Upper lobe of right lung (tissue), 1 donor: ENCODE results near the gene DPP6. TPM values are rescaled to one million over a fixed set of nuclear protein-coding genes. Genes with fewer than 3 reads are reported as not detected.

Source experiments
- ATAC-seq: fragments of 200-7000 bp; cut with Tn5 transposase; one replicate; pipeline ENCODE4 v1.9.1; 2020; ENCODE audit warnings: mild to moderate bottlenecking, moderate library complexity
- DNase-seq: peaks from one replicate; pipeline ENCODE4 v3.0.0-alpha.2; 2020
- H3K27ac ChIP-seq: fragments of 200-600 bp; one replicate; pipeline ENCODE4 v1.8.0; 2022
- H3K27me3 ChIP-seq: fragments of 200-600 bp; one replicate; pipeline ENCODE4 v1.8.0; 2022; ENCODE audit warnings: mild to moderate bottlenecking
- H3K36me3 ChIP-seq: fragments of 200-600 bp; one replicate; pipeline ENCODE4 v1.8.0; 2022
- H3K4me1 ChIP-seq: fragments of 200-600 bp; one replicate; pipeline ENCODE4 v1.8.0; 2022
- H3K4me3 ChIP-seq: fragments of 200-600 bp; one replicate; pipeline ENCODE4 v1.8.0; 2022; ENCODE audit warnings: mild to moderate bottlenecking
- H3K9me3 ChIP-seq: fragments of 200-600 bp; one replicate; pipeline ENCODE4 v1.8.0; 2022
- intact Hi-C: fragments of 100-400 bp; cut with DNase I; formaldehyde crosslinking; loops from one replicate; pipeline ENCODE4 v1.11.0; 2022
- total RNA-seq: library from RNA; stranded (reverse); fragmentation: NEBNext Ultra II Directional; extraction: Animal tissue kit (Norgen Biotek cat#: 25700); gene quantifications from one replicate; pipeline ENCODE4 v1.2.1, GENCODE V29; 2021
- TF ChIP-seq, protein P1 (sequence below): fragments of 200-600 bp; IDR thresholded peaks from one replicate; pipeline ENCODE4 v1.8.0; 2022; ENCODE audit warnings: antibody characterized with exemption
- donor health status: DM: no; HTN: yes; CAD: no; lungs with severe emphysema.

DPP6 gene
- total RNA-seq, 1 donor from 2014 or later, result 1.6 TPM

- TF ChIP-seq, protein P1, sequence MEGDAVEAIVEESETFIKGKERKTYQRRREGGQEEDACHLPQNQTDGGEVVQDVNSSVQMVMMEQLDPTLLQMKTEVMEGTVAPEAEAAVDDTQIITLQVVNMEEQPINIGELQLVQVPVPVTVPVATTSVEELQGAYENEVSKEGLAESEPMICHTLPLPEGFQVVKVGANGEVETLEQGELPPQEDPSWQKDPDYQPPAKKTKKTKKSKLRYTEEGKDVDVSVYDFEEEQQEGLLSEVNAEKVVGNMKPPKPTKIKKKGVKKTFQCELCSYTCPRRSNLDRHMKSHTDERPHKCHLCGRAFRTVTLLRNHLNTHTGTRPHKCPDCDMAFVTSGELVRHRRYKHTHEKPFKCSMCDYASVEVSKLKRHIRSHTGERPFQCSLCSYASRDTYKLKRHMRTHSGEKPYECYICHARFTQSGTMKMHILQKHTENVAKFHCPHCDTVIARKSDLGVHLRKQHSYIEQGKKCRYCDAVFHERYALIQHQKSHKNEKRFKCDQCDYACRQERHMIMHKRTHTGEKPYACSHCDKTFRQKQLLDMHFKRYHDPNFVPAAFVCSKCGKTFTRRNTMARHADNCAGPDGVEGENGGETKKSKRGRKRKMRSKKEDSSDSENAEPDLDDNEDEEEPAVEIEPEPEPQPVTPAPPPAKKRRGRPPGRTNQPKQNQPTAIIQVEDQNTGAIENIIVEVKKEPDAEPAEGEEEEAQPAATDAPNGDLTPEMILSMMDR, result no peak
- DNase-seq, result no peak
- ATAC-seq, result no peak
- Histone ChIP-seq H3K4me3 (no peak overlapping the region), H3K27me3 (no peaks in the 10 kb centered on the region), H3K36me3 (no peaks in the 10 kb centered on the region), H3K4me1 (no peaks in the 10 kb centered on the region), H3K9me3 (no peaks in the 10 kb centered on the region), H3K27ac (no peak overlapping the region)
- intact Hi-C loops, result no loop called here
Observed at GRCh38 chr7:154304740-154305700, 252.8 kb downstream of the DPP6 start.

DNA sequence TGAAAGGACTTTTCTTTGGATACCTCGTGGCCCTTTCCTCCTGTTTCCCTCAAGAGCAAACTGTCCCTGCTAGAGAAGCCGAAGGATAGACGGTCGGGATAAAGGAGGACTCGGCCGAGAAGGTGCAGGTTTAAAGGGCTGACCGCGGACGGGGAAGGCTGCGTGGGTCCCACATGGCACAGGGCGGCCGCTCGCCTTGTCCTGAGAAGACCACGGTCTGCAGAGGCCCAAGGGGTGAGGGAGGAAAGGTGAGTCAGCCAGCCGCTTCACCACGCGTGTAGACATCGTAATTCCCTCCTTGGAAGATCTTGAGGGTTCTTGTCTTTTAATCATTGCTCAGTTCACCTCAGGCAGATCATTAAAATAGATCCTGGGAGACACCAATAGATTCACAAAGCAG, 253.8 kb downstream of the DPP6 start:
- intact Hi-C loops, result no loop called here
- no peak for ATAC-seq
- H3K4me1 ChIP-seq, result no peaks in the 10 kb centered on the region
- no peak overlapping the region for H3K27ac ChIP-seq
- no peaks in the 10 kb centered on the region for H3K27me3 ChIP-seq
- no peaks in the 10 kb centered on the region for H3K36me3 ChIP-seq
- H3K9me3 ChIP-seq, result no peaks in the 10 kb centered on the region
- TF ChIP-seq, protein P1, result no peak
- H3K4me3 ChIP-seq, result no peak overlapping the region
- DNase-seq, result no peak

GRCh38 chr7:154308928-154309327, 256.7 kb downstream of the DPP6 start:
- Histone ChIP-seq H3K36me3 (no peaks in the 10 kb centered on the region), H3K4me1 (no peaks in the 10 kb centered on the region), H3K27me3 (no peaks in the 10 kb centered on the region), H3K4me3 (no peak overlapping the region), H3K9me3 (no peaks in the 10 kb centered on the region), H3K27ac (no peak overlapping the region)
- intact Hi-C loops, result no loop called here
- DNase-seq, result no peak
- ATAC-seq, result no peak
- TF ChIP-seq, protein P1, result no peak

DNA sequence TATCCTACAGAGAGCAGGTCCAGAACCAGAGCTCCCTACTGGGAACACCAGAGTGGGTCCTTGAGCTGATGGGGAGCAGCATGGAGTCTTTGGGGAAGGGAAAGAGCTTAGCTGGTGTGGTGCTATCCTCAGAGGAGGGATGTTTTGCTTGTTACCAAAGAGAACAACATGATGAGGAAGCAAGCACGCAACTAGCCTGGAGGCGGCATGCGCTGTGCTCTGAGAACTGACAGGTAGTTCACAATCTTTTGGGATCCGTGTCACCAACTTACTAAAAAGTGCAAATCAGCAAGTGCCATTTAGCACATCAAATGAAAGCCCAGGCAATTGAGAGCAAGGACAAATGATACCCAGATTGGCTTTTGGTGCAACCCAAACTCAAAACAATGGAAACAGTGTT, 257.9 kb downstream of the DPP6 start:
- no peaks in the 10 kb centered on the region for H3K4me1 ChIP-seq
- H3K27ac ChIP-seq, result no peak overlapping the region
- H3K4me3 ChIP-seq, result no peak overlapping the region
- no peak for DNase-seq
- ATAC-seq, result no peak
- TF ChIP-seq, protein P1, result no peak
- no peaks in the 10 kb centered on the region for H3K36me3 ChIP-seq
- intact Hi-C loops, result no loop called here
- H3K27me3 ChIP-seq, result no peaks in the 10 kb centered on the region
- no peaks in the 10 kb centered on the region for H3K9me3 ChIP-seq

GRCh38 chr7:154324196-154324595, 272.0 kb downstream of the DPP6 start:
- Histone ChIP-seq H3K27ac (no peak overlapping the region), H3K36me3 (no peaks in the 10 kb centered on the region), H3K9me3 (no peaks in the 10 kb centered on the region), H3K27me3 (no peaks in the 10 kb centered on the region), H3K4me3 (no peak overlapping the region), H3K4me1 (no peaks in the 10 kb centered on the region)
- TF ChIP-seq, protein P1, result no peak
- DNase-seq (no peak), ATAC-seq (no peak)
- intact Hi-C loops, result no loop called here
